ENCODE measurements around the gene PPM1F.

GRCh38 chr22:21964234-21964633 lies 11.6 kb upstream of the PPM1F start:
- TF ChIP-seq EZH2 (IDR thresholded peaks at IDR 0.05; ENCODE audit: insufficient read depth, poor library complexity, severe bottlenecking), result no peak
- no peak for TF ChIP-seq EZH2phosphoT487 (IDR thresholded peaks at IDR 0.05; ENCODE audit: insufficient read depth, low read depth)
